H1 (cell line): ENCODE measurements around the gene OPCML.

Source experiments
- CEBPB ChIP-seq: IDR thresholded peaks from 2 replicates; pipeline ENCODE4 v1.6.1; 2012; ENCODE audit warnings: low read depth, low read length
- CREB1 ChIP-seq: IDR thresholded peaks from 2 replicates; pipeline ENCODE4 v1.6.1; 2012; ENCODE audit warnings: inconsistent platforms
- EP300 ChIP-seq, 2 experiments: IDR thresholded peaks; 1 replicate in 1 of 2; 2 replicates in 1 of 2; pipeline ENCODE4 v1.6.1; 2011 to 2012; ENCODE audit warnings: low read depth in 2 of 2, low read length in 2 of 2, mild to moderate bottlenecking in 2 of 2, borderline replicate concordance in 1 of 2, inconsistent platforms in 1 of 2, moderate library complexity in 1 of 2
- HDAC6 ChIP-seq: IDR thresholded peaks from one replicate; pipeline ENCODE4 v1.7.1; 2012; ENCODE audit warnings: low read depth, mild to moderate bottlenecking, inconsistent platforms, low read length, moderate library complexity
- NRF1 ChIP-seq: IDR thresholded peaks from 2 replicates; pipeline ENCODE4 v1.6.1; 2011; ENCODE audit warnings: mild to moderate bottlenecking, low read depth, low read length, improper control_type of control experiment
- POLR2A ChIP-seq, 2 experiments: IDR thresholded peaks; 1 replicate in 1 of 2; 2 replicates in 1 of 2; pipeline ENCODE4 v1.6.1; 2011; ENCODE audit warnings: low read depth in 2 of 2, low read length in 2 of 2, mild to moderate bottlenecking in 2 of 2; ENCODE audit errors: control extremely low read depth in 1 of 2
- POLR2AphosphoS5 ChIP-seq: IDR thresholded peaks from 2 replicates; pipeline ENCODE4 v1.6.1; 2011; ENCODE audit warnings: low read depth, low read length
- RBBP5 ChIP-seq: IDR thresholded peaks from 2 replicates; pipeline ENCODE4 v1.7.1; 2012; ENCODE audit warnings: low read depth, mild to moderate bottlenecking, inconsistent platforms, low read length, moderate library complexity, borderline replicate concordance
- RNF2 ChIP-seq: fragments of 200-900, 300-1000 bp; sonication (generic); IDR thresholded peaks from 2 replicates; pipeline ENCODE4 v1.7.1; 2016; ENCODE audit warnings: borderline replicate concordance, low read depth, mild to moderate bottlenecking, antibody characterized with exemption, low read length; ENCODE audit not compliant: poor library complexity, severe bottlenecking; ENCODE audit errors: missing control alignments
- SP2 ChIP-seq: IDR thresholded peaks from 2 replicates; pipeline ENCODE4 v1.6.1; 2012; ENCODE audit warnings: mild to moderate bottlenecking, low read length, inconsistent platforms
- SUZ12 ChIP-seq: fragments of 200-600 bp; sonication (generic); IDR thresholded peaks from 2 replicates; pipeline ENCODE4 v1.6.1; 2012; ENCODE audit warnings: mild to moderate bottlenecking, inconsistent platforms, low read length, moderate library complexity, mixed read lengths
- TAF1 ChIP-seq: IDR thresholded peaks from 2 replicates; pipeline ENCODE4 v1.6.1; 2011; ENCODE audit warnings: mild to moderate bottlenecking, low read depth, low read length
- ZNF274 ChIP-seq: IDR thresholded peaks from 2 replicates; pipeline ENCODE4 v1.7.0; 2012; ENCODE audit warnings: low read length, borderline replicate concordance; ENCODE audit errors: extremely low read depth
- TF ChIP-seq, protein P1 (sequence below), 3 experiments: IDR thresholded peaks; 1 replicate in 2 of 3; 2 replicates in 1 of 3; pipeline versions ENCODE4 v1.5.1 to v1.6.1; 2011; ENCODE audit warnings: low read length in 3 of 3, mild to moderate bottlenecking in 3 of 3, inconsistent platforms in 2 of 3, low read depth in 1 of 3, moderate library complexity in 1 of 3; ENCODE audit not compliant: insufficient read depth in 1 of 3; ENCODE audit errors: control extremely low read depth in 1 of 3

DNA sequence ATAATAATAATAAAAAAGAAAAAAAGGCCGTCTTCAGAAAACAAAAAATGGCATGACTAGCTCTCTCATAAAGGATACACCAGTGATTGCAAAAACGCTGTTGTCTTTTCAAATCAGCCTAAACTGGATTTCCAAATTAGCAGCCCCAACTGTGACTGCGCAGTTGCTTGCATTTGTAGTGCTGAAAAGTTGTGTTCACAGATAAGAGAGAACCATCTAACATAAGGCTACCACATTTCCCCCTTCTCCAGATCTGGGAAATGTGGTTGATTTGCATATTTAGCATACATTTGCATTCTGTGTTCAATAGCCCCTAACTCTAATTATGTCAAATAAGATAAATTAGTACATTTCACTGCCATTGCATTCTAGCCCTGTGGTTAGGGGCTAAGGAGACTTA is 650.7 kb downstream of the OPCML start:
- TF ChIP-seq POLR2AphosphoS5 (no peak), POLR2A (IDR thresholded peaks at IDR 0.05; ENCODE audit: control extremely low read depth in 1 of 2, low read depth in 2 of 2, low read length in 2 of 2) (no peak), SP2 (no peak), CEBPB (no peak), EP300 (IDR thresholded peaks at IDR 0.05; ENCODE audit: borderline replicate concordance in 1 of 2, low read depth in 2 of 2, low read length in 2 of 2) (no peak), RBBP5 (no peak), SUZ12 (no peak), NRF1 (no peak), ZNF274 (no peak), RNF2 (no peak), HDAC6 (no peak), TAF1 (no peak), CREB1 (no peak)
- TF ChIP-seq, protein P1, sequence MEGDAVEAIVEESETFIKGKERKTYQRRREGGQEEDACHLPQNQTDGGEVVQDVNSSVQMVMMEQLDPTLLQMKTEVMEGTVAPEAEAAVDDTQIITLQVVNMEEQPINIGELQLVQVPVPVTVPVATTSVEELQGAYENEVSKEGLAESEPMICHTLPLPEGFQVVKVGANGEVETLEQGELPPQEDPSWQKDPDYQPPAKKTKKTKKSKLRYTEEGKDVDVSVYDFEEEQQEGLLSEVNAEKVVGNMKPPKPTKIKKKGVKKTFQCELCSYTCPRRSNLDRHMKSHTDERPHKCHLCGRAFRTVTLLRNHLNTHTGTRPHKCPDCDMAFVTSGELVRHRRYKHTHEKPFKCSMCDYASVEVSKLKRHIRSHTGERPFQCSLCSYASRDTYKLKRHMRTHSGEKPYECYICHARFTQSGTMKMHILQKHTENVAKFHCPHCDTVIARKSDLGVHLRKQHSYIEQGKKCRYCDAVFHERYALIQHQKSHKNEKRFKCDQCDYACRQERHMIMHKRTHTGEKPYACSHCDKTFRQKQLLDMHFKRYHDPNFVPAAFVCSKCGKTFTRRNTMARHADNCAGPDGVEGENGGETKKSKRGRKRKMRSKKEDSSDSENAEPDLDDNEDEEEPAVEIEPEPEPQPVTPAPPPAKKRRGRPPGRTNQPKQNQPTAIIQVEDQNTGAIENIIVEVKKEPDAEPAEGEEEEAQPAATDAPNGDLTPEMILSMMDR (IDR thresholded peaks at IDR 0.05; ENCODE audit: control extremely low read depth in 1 of 3, insufficient read depth in 1 of 3, low read depth in 1 of 3, low read length in 3 of 3): no peak
